ENCODE measurements around the gene PPP2CA.

Gene PPP2CA

DNA sequence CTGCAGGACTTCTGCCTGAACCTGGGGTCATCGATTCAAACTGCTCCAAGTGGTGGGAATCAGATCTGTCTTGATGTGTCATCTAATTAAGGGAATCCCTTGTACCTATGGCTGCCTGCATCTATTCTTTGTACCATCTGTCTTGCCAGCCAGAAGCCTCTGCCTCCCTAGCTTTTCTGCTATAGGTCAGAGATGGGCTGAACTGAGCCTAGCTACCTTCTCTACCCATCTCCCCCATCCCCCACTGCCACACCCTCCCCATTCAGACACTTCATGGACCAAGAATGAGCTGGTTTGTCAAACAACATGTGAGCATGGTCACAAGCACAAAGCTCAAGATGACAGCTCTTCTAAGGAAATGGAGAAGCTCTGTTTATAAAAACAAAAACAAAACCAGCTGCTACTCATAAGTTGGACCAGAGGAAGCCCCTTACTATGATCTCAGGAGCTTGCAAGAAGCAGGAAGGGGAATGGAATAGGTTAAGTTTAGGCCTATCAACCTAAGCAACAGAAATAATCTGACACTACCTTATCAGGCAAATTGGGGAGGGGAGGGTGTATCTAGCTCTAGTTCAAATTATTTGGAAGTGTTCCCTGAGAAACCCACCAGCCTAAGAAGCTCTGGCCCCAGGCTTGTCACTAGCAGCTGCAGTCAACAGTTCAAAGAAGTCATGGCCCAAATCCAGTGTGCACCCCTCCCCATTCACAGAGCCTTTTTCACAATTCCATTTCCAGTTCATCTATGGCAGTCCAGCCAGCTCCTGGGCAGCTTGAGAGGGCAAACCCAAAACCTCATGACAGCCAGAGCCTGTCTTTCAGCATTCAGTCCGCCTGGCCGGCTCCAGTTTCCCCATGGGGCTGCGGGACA is 79.0 kb downstream of the PPP2CA start:
- DNase-seq = peak; percentile 32

DNA sequence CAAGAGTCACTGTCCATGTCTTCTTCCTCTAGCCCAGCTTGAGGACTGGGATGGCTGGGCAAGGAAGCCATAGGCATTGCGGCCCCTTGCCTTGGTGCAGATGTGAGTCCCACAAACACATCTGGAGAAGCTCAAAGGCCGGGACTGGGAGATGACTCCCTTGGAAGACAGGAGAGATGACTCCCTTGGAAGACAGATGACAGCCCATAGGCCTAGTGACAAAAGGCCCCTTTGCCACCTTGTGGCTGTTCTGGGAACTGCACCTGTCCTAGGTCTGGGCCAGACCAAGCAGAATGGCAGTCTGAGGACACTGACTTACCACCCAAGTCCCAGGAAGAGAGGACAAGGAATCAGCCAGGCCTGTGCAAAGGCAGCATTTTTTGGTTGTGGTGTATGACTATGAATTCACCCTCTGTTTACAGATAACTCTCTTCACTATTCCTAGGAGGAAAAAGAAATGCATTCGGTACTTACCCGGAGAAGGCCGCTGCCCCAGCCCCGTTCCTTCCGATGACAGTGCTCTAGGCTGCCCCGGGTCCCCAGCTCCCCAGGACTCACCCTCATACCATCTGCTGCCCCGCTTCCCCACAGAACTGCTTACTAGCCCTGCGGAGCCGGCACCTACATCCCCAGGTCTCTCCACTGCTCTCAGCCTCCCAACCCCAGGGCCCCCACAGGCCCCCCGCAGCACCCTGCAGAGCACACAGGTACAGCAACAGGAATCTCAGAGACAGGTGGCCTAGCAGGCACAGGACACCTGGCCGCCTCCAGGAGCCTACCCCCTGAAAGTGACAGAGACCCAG is 79.9 kb downstream of the PPP2CA start:
- DNase-seq = peak; percentile 68

DNA sequence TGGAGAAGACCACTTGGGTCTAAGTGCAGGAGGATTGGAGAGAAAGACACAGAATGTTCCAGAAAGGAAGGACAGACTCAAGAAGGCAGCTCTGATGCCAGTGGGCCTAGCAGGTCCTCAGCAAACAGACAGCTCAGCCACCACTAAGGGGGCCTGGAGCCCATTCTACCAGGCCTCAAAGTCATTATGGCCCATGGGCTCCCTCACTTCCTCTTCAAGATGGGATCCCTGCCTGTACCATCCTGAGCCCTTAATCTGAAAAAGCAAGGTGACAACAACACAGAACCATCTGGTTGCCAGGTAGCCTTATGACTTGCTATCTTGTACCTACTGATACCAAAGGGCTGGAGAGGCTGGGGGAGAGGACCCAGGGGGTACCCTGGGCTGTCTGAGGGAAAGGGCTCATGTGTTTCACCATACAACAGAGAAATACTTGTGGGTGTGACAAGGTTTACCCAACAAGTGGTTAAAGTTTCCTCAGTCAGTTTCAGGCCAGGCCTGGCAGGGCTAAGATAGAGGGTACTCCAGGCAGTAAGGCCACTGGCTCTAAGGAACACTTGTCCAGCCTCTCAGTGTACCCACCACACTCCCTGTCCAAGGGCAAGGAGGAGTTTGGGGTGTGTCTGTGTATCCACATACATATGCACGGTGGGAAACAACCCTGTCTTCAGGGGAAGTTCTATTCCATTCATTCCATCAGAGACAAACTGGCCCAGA is 80.7 kb downstream of the PPP2CA start:
- peak; percentile 15 for DNase-seq

All from inflammatory macrophage treated with lipopolysaccharide for 4 hours (primary cell).